ENCODE results near the gene TENM4. TPM values are rescaled to one million over a fixed set of nuclear protein-coding genes. Genes with fewer than 3 reads are reported as not detected.

TENM4 gene
- total and polyA plus RNA-seq, 2 of the 8 experiments (the other 6 are each of a cell fraction or from before 2014, with no cell fraction given): 3.5 to 7.2 TPM

DNA sequence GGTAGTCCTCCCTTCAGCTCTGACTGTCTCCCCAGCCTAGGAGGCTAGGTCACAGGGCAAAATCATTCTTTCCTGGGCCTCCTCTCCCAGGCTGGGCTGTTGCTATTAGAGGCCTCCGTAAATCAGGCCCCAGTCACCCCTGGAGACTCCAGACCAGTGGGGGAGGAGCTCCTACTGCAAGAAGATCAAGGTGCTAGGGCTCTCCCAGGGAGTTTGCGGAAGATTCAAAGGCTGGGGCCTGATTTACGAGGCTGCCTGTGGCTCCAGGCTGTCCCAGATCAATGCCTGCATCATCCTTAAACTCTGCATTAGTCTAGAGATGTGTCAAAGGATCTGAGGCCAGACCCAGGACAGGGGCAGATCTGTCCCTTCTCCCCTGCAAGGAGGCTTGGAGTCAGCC, 346.2 kb downstream of the TENM4 start:
- Histone ChIP-seq H3K9me3 (ENCODE audit: insufficient read depth in 2 of 2, low read depth in 1 of 2, low read length in 1 of 2) (peaks cover 4 to 6% of the 10 kb centered on the region in 2 experiments; a peak in 2 of 4 replicates), H2BK12ac (ENCODE audit: low read depth, low read length) (no peak overlapping the region), H4K5ac (ENCODE audit: insufficient read length, low read depth, low read length) (no peak overlapping the region), H3K4me2 (ENCODE audit: insufficient read depth in 1 of 2, low read depth in 2 of 2, low read length in 2 of 2) (no peak overlapping the region), H2BK5ac (ENCODE audit: low read depth, low read length) (no peak overlapping the region), H3K23ac (ENCODE audit: insufficient read length) (no peak overlapping the region), H3K4me1 (replicated peaks in 1 of 4; ENCODE audit: control insufficient read depth in 3 of 4, insufficient read depth in 4 of 4, low read length in 3 of 4) (peaks cover 0 to 6% (median 2%) of the 10 kb centered on the region in 4 experiments; a peak in 2 of 7 replicates), H3K27ac (ENCODE audit: low read depth, low read length) (no peak overlapping the region), H3K4me3 (ENCODE audit: extremely low read depth in 1 of 4, insufficient read depth in 2 of 4, low read depth in 3 of 4, low read length in 4 of 4) (no peak overlapping the region), H3K56ac (replicated peaks; ENCODE audit: insufficient read length, low read depth, low read length) (no peak overlapping the region), H2BK15ac (ENCODE audit: low read length) (no peak overlapping the region), H3K79me1 (ENCODE audit: low read depth, low read length) (no peaks in the 10 kb centered on the region), H3K36me3 (ENCODE audit: control insufficient read depth in 2 of 4, insufficient read depth in 4 of 4, low read length in 3 of 4) (no peaks in the 10 kb centered on the region), H2BK20ac (ENCODE audit: low read length) (no peak overlapping the region), H2AK5ac (ENCODE audit: low read depth, low read length) (no peak overlapping the region), H3K23me2 (ENCODE audit: low read depth, low read length) (no peaks in the 10 kb centered on the region), H3K9ac (replicated peaks in 1 of 4; ENCODE audit: extremely low read depth in 1 of 4, low read depth in 3 of 4, low read length in 3 of 4) (no peak overlapping the region), H3K4ac (replicated peaks; ENCODE audit: insufficient read length, low read depth, low read length) (no peak overlapping the region), H3K79me2 (ENCODE audit: control insufficient read depth in 1 of 2, insufficient read depth in 2 of 2, low read length in 2 of 2) (no peaks in the 10 kb centered on the region), H3K27me3 (replicated peaks in 1 of 4; ENCODE audit: control insufficient read depth in 3 of 4, extremely low read depth in 1 of 4, insufficient read depth in 3 of 4, low read length in 3 of 4) (no peaks in the 10 kb centered on the region), H4K91ac (replicated peaks; ENCODE audit: insufficient read length, low read length) (no peak overlapping the region), H4K8ac (ENCODE audit: extremely low read depth, insufficient read depth, low read length) (no peak overlapping the region), H3K14ac (ENCODE audit: insufficient read length) (no peak overlapping the region), H3K18ac (ENCODE audit: extremely low read depth, low read length) (no peak overlapping the region; the same call in 1 of the 2 replicates), H2BK120ac (replicated peaks; ENCODE audit: low read depth, low read length) (no peak overlapping the region), H2AFZ (ENCODE audit: low read length) (no peak overlapping the region), H4K20me1 (replicated peaks in 1 of 2; ENCODE audit: control insufficient read depth in 1 of 2, insufficient read depth in 2 of 2, low read length in 2 of 2) (no peaks in the 10 kb centered on the region)
- WGBS, 2 experiments (ENCODE audit: extremely low coverage in 1 of 2, insufficient coverage in 1 of 2, insufficient read length in 1 of 2, insufficient replicate concordance in 2 of 2, low coverage in 1 of 2, low lambda C conversion rate in 2 of 2, missing lambda C conversion rate in 1 of 2): 100% methylated on average over 2 of the region's 3 CpGs; no CpG with 5 or more reads in 1 of the 2 experiments
- FAIRE-seq (no peak), DNase-seq (ENCODE audit: low read depth in 1 of 2, low spot score in 2 of 2) (no peak)
- POLR2A ChIA-PET (ENCODE audit: partially characterized antibody): no interaction called here
- CTCF ChIA-PET (ENCODE audit: partially characterized antibody): interaction anchor here (0.7 to 2.4 kb wide), 6 partner anchors 12 to 345 kb away, joined by 3 to 8 read pairs (median 3); no protein-coding TSS in a partner anchor
